M059J (cell line): ENCODE results near the gene ZNF804B. TPM values are rescaled to one million over a fixed set of nuclear protein-coding genes. Genes with fewer than 3 reads are reported as not detected.
A peak's percentile ranks its signal among the peaks of the same experiment; 100 is the strongest.

Source experiments
- DNase-seq: peaks from one replicate; pipeline ENCODE4 v3.0.0-alpha.2; 2012; ENCODE audit warnings: low read depth
- total RNA-seq: library from RNA; depleted of rRNA; stranded (reverse); fragments of >200 nt; shearing (Covaris generic); gene quantifications from 2 replicates; pipeline ENCODE4 v1.2.3, GENCODE V29; 2014

ZNF804B gene
- total RNA-seq, 1 experiment from 2014 or later = not detected

- no peak for DNase-seq
Measured at GRCh38 chr7:88967432-88967831, 207.9 kb downstream of the ZNF804B start.

GRCh38 chr7:88969167-88969566, 209.7 kb downstream of the ZNF804B start:
- no peak for DNase-seq

- DNase-seq = no peak
Measured at GRCh38 chr7:88985295-88985694, 225.8 kb downstream of the ZNF804B start.

GRCh38 chr7:89001306-89001705, 241.8 kb downstream of the ZNF804B start:
- no peak for DNase-seq

- no peak for DNase-seq
Measured at GRCh38 chr7:89002981-89003956, 243.8 kb downstream of the ZNF804B start.

GRCh38 chr7:89012016-89012415, 252.5 kb downstream of the ZNF804B start:
- DNase-seq = no peak

GRCh38 chr7:89017695-89018094, 258.2 kb downstream of the ZNF804B start:
- no peak for DNase-seq

- no peak for DNase-seq
Measured at GRCh38 chr7:89021741-89022140, 262.2 kb downstream of the ZNF804B start.

GRCh38 chr7:89023206-89023605, 263.7 kb downstream of the ZNF804B start:
- no peak for DNase-seq

GRCh38 chr7:89023877-89024276, 264.4 kb downstream of the ZNF804B start:
- DNase-seq = no peak

GRCh38 chr7:89027781-89028180, 268.3 kb downstream of the ZNF804B start:
- DNase-seq = no peak

GRCh38 chr7:89028319-89028718, 268.8 kb downstream of the ZNF804B start:
- no peak for DNase-seq

GRCh38 chr7:89029864-89030263, 270.4 kb downstream of the ZNF804B start:
- peak; percentile 10 for DNase-seq

- DNase-seq = no peak
Measured at GRCh38 chr7:89041240-89041639, 281.7 kb downstream of the ZNF804B start.

GRCh38 chr7:89042940-89043339, 283.4 kb downstream of the ZNF804B start:
- no peak for DNase-seq

GRCh38 chr7:89049043-89049442, 289.5 kb downstream of the ZNF804B start:
- no peak for DNase-seq

- DNase-seq = no peak
Measured at GRCh38 chr7:89053130-89053529, 293.6 kb downstream of the ZNF804B start.

- no peak for DNase-seq
Measured at GRCh38 chr7:89054361-89054760, 294.9 kb downstream of the ZNF804B start.

- DNase-seq = no peak
Measured at GRCh38 chr7:89060234-89060633, 300.7 kb downstream of the ZNF804B start.

GRCh38 chr7:89064831-89065230, 305.3 kb downstream of the ZNF804B start:
- DNase-seq = no peak

- DNase-seq = no peak
Measured at GRCh38 chr7:89067048-89067447, 307.5 kb downstream of the ZNF804B start.

- DNase-seq = no peak
Measured at GRCh38 chr7:89072081-89072480, 312.6 kb downstream of the ZNF804B start.

GRCh38 chr7:89073776-89074175, 314.3 kb downstream of the ZNF804B start:
- no peak for DNase-seq

GRCh38 chr7:89077992-89078391, 318.5 kb downstream of the ZNF804B start:
- no peak for DNase-seq
